GM15510 (cell line): Measurements from ENCODE around the gene INKA2.

Experiments used
- POLR2A ChIP-seq: IDR thresholded peaks from 3 replicates; pipeline ENCODE4 v1.6.1; 2011; ENCODE audit warnings: borderline replicate concordance; ENCODE audit not compliant: insufficient read length; ENCODE audit errors: extremely low read depth

Gene INKA2

GRCh38 chr1:111704240-111704639 lies 35.0 kb downstream of the INKA2 start:
- TF ChIP-seq POLR2A = no peak

GRCh38 chr1:111702504-111703050 lies 36.6 kb downstream of the INKA2 start:
- TF ChIP-seq POLR2A = no peak

- TF ChIP-seq POLR2A = no peak
Measured at GRCh38 chr1:111699268-111699667, 39.9 kb downstream of the INKA2 start.

GRCh38 chr1:111696330-111696729 lies 42.9 kb downstream of the INKA2 start:
- no peak for TF ChIP-seq POLR2A

- no peak for TF ChIP-seq POLR2A
Measured at GRCh38 chr1:111695801-111696200, 43.4 kb downstream of the INKA2 start.

GRCh38 chr1:111691886-111692285 lies 47.3 kb downstream of the INKA2 start:
- no peak for TF ChIP-seq POLR2A

GRCh38 chr1:111690306-111690617 lies 48.9 kb downstream of the INKA2 start:
- TF ChIP-seq POLR2A = no peak
